ENCODE data around the gene TFCP2L1.

DNA sequence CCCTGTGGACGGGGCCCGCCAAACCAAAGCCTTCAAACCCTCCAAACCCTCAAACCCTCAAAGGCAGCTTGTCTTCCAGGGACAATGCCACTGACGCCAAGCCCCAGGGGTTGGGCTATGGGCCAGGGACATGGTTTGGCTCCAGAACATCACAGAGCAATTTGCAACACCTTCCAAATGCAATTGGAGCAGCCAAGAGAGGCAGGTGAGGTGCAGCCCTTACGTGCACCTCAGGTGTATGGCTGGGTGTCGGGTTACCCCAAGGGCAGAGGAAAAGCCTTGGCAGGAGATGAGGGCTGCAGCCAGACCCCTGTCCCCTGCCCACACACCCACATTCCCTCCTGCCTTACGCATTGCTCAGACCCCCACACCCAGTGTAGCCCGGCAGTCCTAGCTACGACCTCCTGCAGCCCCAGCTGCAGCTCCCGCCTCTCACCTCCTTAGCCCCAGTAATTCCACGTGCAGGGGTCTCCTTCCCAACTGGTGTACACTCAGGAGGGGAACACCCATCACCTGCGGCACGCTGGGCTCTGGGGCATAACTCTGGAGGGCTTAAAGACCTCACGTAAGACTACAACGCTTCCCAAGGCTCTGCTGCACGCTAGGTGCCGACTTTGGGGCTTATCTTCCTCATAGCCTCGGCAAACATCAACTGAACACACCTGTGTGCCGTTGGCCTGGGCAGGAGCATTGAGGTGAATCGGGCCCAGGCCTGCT, 88.7 kb downstream of the TFCP2L1 start:
- TF ChIP-seq, protein P1, sequence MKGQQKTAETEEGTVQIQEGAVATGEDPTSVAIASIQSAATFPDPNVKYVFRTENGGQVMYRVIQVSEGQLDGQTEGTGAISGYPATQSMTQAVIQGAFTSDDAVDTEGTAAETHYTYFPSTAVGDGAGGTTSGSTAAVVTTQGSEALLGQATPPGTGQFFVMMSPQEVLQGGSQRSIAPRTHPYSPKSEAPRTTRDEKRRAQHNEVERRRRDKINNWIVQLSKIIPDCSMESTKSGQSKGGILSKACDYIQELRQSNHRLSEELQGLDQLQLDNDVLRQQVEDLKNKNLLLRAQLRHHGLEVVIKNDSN (CRISPR knock-in tag; IDR thresholded peaks at IDR 0.05) = no peak
- TF ChIP-seq NFATC4 (CRISPR knock-in tag; IDR thresholded peaks at IDR 0.05) (no peak), TEAD4 (CRISPR knock-in tag; IDR thresholded peaks at IDR 0.05) (no peak), ZNF121 (CRISPR knock-in tag; IDR thresholded peaks at IDR 0.05) (no peak), NR3C1 (CRISPR knock-in tag; conservative IDR thresholded peaks at IDR 0.05; ENCODE audit: low read depth) (no peak), ETV6 (CRISPR knock-in tag; IDR thresholded peaks at IDR 0.05) (no peak), PRRX2 (CRISPR knock-in tag; IDR thresholded peaks at IDR 0.05) (no peak), CREB1 (CRISPR knock-in tag; IDR thresholded peaks at IDR 0.05) (no peak), ZNF416 (CRISPR knock-in tag; IDR thresholded peaks at IDR 0.05) (no peak), MXD4 (CRISPR knock-in tag; IDR thresholded peaks at IDR 0.05; ENCODE audit: borderline replicate concordance) (no peak), ZNF423 (CRISPR knock-in tag; IDR thresholded peaks at IDR 0.05) (no peak)
- TF ChIP-seq, protein P2, sequence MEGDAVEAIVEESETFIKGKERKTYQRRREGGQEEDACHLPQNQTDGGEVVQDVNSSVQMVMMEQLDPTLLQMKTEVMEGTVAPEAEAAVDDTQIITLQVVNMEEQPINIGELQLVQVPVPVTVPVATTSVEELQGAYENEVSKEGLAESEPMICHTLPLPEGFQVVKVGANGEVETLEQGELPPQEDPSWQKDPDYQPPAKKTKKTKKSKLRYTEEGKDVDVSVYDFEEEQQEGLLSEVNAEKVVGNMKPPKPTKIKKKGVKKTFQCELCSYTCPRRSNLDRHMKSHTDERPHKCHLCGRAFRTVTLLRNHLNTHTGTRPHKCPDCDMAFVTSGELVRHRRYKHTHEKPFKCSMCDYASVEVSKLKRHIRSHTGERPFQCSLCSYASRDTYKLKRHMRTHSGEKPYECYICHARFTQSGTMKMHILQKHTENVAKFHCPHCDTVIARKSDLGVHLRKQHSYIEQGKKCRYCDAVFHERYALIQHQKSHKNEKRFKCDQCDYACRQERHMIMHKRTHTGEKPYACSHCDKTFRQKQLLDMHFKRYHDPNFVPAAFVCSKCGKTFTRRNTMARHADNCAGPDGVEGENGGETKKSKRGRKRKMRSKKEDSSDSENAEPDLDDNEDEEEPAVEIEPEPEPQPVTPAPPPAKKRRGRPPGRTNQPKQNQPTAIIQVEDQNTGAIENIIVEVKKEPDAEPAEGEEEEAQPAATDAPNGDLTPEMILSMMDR (IDR thresholded peaks at IDR 0.05) = no peak
- TF ChIP-seq, protein P3, sequence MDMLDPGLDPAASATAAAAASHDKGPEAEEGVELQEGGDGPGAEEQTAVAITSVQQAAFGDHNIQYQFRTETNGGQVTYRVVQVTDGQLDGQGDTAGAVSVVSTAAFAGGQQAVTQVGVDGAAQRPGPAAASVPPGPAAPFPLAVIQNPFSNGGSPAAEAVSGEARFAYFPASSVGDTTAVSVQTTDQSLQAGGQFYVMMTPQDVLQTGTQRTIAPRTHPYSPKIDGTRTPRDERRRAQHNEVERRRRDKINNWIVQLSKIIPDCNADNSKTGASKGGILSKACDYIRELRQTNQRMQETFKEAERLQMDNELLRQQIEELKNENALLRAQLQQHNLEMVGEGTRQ (CRISPR knock-in tag; IDR thresholded peaks at IDR 0.05) = no peak
